Natural killer cell treated with Interleukin-12 subunit alpha and Interleukin-12 subunit beta and Interleukin-15 and Interleukin-18, amount 100 ng/mL, for 72 hours (primary cell): Measurements from ENCODE around the gene HLA-A. TPM values are rescaled to one million over a fixed set of nuclear protein-coding genes. Genes with fewer than 3 reads are reported as not detected.

Experiments
- ATAC-seq, 2 donors: fragments of 150-1000 bp; cut with Tn5 transposase in 1 of 2; sonication (Bioruptor Pico), chemical (Tn5 transposase) in 1 of 2; 2 replicates each; pipeline ENCODE4 v1.10.0; 2021
- DNase-seq: peaks from one replicate; pipeline ENCODE4 v3.0.0; 2022; ENCODE audit warnings: low spot score
- H3K27ac Mint-ChIP-seq, 2 donors: 1 replicate in 1 of 2; 2 replicates in 1 of 2; pipeline ENCODE4 v1.8.0; 2022; ENCODE audit warnings: mixed read lengths in 2 of 2, mild to moderate bottlenecking in 1 of 2, moderate library complexity in 1 of 2
- H3K27me3 Mint-ChIP-seq, 2 donors: 1 replicate in 1 of 2; 2 replicates in 1 of 2; pipeline ENCODE4 v1.8.0; 2022; ENCODE audit warnings: mixed read lengths in 2 of 2
- H3K36me3 Mint-ChIP-seq: one replicate; pipeline ENCODE4 v1.8.0; 2022; ENCODE audit warnings: mixed read lengths
- H3K4me1 Mint-ChIP-seq, 2 donors: 1 replicate in 1 of 2; 2 replicates in 1 of 2; pipeline ENCODE4 v1.8.0; 2022; ENCODE audit warnings: low read depth in 2 of 2, mixed read lengths in 2 of 2, mild to moderate bottlenecking in 1 of 2
- H3K4me3 Mint-ChIP-seq: one replicate; pipeline ENCODE4 v1.8.0; 2022; ENCODE audit warnings: mixed read lengths
- H3K9me3 Mint-ChIP-seq: 2 replicates; pipeline ENCODE4 v1.8.0; 2022; ENCODE audit warnings: mixed read lengths
- total RNA-seq, 2 donors: library from RNA; stranded (reverse); gene quantifications; one replicate each; pipeline ENCODE4 v1.2.3, GENCODE V29; 2022

HLA-A gene
- total RNA-seq, 2 donors from 2014 or later, result 1,618 to 3,352 TPM

DNA sequence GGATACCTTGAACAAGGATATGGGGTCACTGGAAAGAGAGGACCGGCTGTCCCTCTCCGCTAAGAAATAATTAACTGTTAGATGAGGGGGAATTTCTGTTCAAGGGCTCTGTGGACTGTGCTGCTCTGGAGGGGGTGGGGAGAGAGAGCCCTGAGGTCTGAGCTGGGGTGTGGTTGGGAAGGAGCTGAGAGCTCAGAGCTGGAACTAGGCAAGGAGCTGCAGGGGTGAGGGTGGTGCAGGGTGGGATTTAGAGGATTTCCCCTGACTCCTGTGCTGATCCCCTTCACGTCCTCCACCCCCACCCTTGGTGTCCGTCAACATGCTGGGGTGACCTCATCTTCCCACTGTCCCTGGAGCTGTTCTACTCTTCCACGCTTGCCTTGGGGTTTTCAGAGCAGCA is 52.5 kb downstream of the HLA-A start:
- H3K36me3 Mint-ChIP-seq, result no peaks in the 10 kb centered on the region
- H3K27me3 Mint-ChIP-seq, result peaks cover 14 to 36% of the 10 kb centered on the region in 2 donors
- no peak for ATAC-seq
- H3K4me1 Mint-ChIP-seq, result peaks cover 0 to 15% of the 10 kb centered on the region in 2 donors
- no peak for DNase-seq
- H3K4me3 Mint-ChIP-seq, result no peak overlapping the region
- H3K9me3 Mint-ChIP-seq, result no peaks in the 10 kb centered on the region
- H3K27ac Mint-ChIP-seq, result no peak overlapping the region

DNA sequence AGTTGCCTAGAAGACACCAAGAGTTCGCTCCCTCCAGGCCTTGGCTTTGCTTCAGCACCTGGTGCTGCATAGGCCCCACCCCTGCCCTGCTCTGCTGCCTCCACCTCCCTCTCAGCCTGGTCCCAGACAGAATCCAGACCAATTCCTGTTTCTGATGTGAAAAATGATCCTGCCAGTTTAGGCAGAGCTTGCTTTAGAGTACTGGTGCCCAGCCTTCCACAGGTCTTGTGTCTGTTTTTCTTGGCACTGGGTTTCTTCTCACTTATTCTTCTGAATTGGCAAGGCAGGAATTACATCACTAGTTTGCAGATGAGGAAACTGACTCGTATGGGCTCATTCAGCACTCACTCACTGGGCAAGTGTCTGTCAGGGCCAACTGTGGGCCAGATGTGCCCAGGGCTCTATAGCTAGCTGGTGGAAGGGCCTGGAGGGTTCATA is 53.0 kb downstream of the HLA-A start:
- Mint-ChIP-seq H3K27me3 (peaks cover 12 to 36% of the 10 kb centered on the region in 2 donors), H3K36me3 (no peaks in the 10 kb centered on the region), H3K27ac (no peak overlapping the region), H3K9me3 (no peaks in the 10 kb centered on the region), H3K4me1 (peaks cover 3 to 20% of the 10 kb centered on the region in 2 donors), H3K4me3 (no peak overlapping the region)
- no peak for DNase-seq
- no peak for ATAC-seq

Other genes with a start within 250 kb of the HLA-A start
- gene HLA-F, start 219.1 kb upstream of the HLA-A start, total RNA-seq, result 100 to 1,000 TPM; 277 to 518 TPM
- gene HLA-G, start 114.7 kb upstream of the HLA-A start, total RNA-seq, result 1 to 10 TPM; 2.8 to 3.3 TPM
- gene POLR1H, start 118.7 kb downstream of the HLA-A start, total RNA-seq, result 10 to 100 TPM; 41.5 to 58.1 TPM
- 10 to 100 TPM; 50.3 to 82.0 TPM for gene PPP1R11, start 124.7 kb downstream of the HLA-A start, total RNA-seq
- gene RNF39, start 133.2 kb downstream of the HLA-A start, total RNA-seq, result not detected
- not detected for gene TRIM31, start 170.6 kb downstream of the HLA-A start, total RNA-seq
- not detected for gene TRIM40, start 193.6 kb downstream of the HLA-A start, total RNA-seq
- gene TRIM10, start 218.7 kb downstream of the HLA-A start, total RNA-seq, result not detected
- gene TRIM15, start 221.0 kb downstream of the HLA-A start, total RNA-seq, result under 1 TPM in 1 of 2 donors, not detected in 1; 0.20 TPM